ENCODE data around the gene ASB12. TPM values are rescaled to one million over a fixed set of nuclear protein-coding genes. Genes with fewer than 3 reads are reported as not detected.

ASB12 gene, protein sequence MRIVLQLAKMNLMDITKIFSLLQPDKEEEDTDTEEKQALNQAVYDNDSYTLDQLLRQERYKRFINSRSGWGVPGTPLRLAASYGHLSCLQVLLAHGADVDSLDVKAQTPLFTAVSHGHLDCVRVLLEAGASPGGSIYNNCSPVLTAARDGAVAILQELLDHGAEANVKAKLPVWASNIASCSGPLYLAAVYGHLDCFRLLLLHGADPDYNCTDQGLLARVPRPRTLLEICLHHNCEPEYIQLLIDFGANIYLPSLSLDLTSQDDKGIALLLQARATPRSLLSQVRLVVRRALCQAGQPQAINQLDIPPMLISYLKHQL
- total RNA-seq, result not detected in 2 replicates

DNA sequence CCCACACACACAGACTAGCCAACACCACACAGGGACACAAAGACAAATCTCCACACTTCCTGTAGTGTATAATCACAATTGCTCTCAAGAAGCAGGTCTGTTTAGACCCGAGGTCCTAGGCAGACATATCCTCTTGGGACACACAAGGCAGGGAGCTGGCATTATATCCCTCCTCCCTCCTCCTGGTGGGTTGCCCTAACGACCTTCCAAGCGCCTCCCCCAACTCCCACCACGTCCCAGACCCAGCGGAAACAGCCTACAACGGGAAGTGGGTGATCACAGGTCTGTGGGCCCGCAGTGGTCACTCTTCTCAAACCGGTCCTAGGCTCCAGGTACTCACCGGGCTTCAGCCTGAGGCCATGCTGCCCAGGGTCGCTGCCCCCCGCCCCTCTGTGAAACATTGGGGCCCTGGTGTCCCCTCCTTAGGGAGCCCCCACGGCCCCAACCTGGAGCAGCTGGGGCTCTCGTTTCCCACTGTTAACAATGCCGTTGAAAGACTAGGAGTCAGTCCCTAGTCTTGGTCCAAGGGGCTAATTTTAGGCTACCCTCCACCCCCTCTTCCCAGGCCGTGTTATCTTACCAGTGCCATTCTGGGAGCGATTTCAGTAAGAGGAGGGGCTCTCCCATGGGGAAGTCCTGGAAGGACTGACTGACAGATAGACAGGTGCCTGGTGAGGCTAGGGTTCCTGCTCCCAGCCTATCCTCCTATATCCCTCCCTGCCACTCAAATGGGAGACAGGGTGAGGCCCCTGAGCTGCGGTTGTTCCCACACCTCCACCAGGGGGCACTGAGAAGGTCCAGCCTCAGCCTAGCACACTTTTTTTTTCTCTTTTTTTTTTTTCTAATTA lies at the start of gene ASB12:
Gene ASB12 (minus strand): TSS at position 485 of the 848 bp plus-strand sequence. CDS start 4,957 bp downstream, outside the sequence.

DNA sequence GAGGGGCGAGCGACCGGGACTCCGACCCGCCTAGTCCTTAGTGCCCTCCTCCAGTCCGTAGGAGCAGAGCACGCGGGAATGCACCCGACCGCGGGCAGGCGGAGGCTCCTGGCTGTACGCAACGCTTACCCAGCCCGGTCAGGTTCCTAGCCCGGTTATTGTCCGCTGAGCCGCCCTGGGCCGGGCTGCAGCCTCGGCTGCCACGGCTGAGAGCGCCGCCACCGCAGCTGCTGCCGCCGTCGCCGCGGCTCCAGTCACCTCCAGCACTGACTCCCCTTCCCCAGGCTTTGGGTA lies 25.0 kb downstream of the ASB12 start, which contains the start of gene AMER1:
Gene AMER1 (minus strand): TSS at position 268 of the 294 bp plus-strand sequence. CDS start 12,422 bp downstream, outside the sequence.

Other genes starting within 250 kb of the ASB12 start
- 1.6 and 2.2 TPM in 2 replicates for gene AMER1, start 24.9 kb downstream of the ASB12 start, total RNA-seq
- gene MTMR8, start 164.8 kb upstream of the ASB12 start, total RNA-seq, result 0.95 and 1.0 TPM in 2 replicates

Data from hair follicular keratinocyte (primary cell).